ENCODE measurements around the gene PRDM15.

- no peak for TF ChIP-seq CTCF (IDR thresholded peaks at IDR 0.05)
- no peak for TF ChIP-seq POLR2A (IDR thresholded peaks at IDR 0.05)
- TF ChIP-seq EP300 (IDR thresholded peaks at IDR 0.05), result no peak
Observed at GRCh38 chr21:41769933-41770332, 109.2 kb downstream of the PRDM15 start.

Data from tibial nerve (tissue), 4 donors.